ENCODE data around the gene HOOK2. TPM values are rescaled to one million over a fixed set of nuclear protein-coding genes. Genes with fewer than 3 reads are reported as not detected.

The HOOK2 gene
- total and polyA plus RNA-seq, 2 of the 13 experiments (the other 11 are each of a cell fraction or from before 2014, with no cell fraction given), result 9.2 to 12.9 TPM

GRCh38 chr19:12791345-12792050, 16.1 kb upstream of the HOOK2 start, which contains the start of gene JUNB (continued):
- TF ChIP-seq ZNF576 (CRISPR knock-in tag; IDR thresholded peaks at IDR 0.05) (no peak), ZNF770 (CRISPR knock-in tag; IDR thresholded peaks at IDR 0.05) (0 out of 2 replicates have a peak, but pooled peaks have one; percentile 14), BRCA1 (CRISPR knock-in tag; IDR thresholded peaks at IDR 0.05) (no peak; the same call in 1 of the 2 replicates), DDIT3 (CRISPR knock-in tag; IDR thresholded peaks at IDR 0.05) (no peak), SCMH1 (CRISPR knock-in tag; IDR thresholded peaks at IDR 0.05; ENCODE audit: borderline replicate concordance) (no peak), ZNF777 (CRISPR knock-in tag; IDR thresholded peaks at IDR 0.05) (peak; percentile 85), TIGD3 (CRISPR knock-in tag; IDR thresholded peaks at IDR 0.05; ENCODE audit: borderline replicate concordance) (no peak), ZKSCAN5 (CRISPR knock-in tag; IDR thresholded peaks at IDR 0.05) (no peak), TAF15 (IDR thresholded peaks at IDR 0.05; ENCODE audit: low read depth, low read length, poor library complexity, severe bottlenecking) (peak; percentile 78), ZNF431 (CRISPR knock-in tag; IDR thresholded peaks at IDR 0.05; ENCODE audit: borderline replicate concordance, low read depth) (peak; percentile 95), ZFP90 (CRISPR knock-in tag; IDR thresholded peaks at IDR 0.05; ENCODE audit: borderline replicate concordance) (no peak), MTERF4 (CRISPR knock-in tag; IDR thresholded peaks at IDR 0.05) (no peak), ZNF510 (CRISPR knock-in tag; IDR thresholded peaks at IDR 0.05; ENCODE audit: low read depth) (no peak), USF2 (IDR thresholded peaks at IDR 0.05; ENCODE audit: low read depth, low read length) (no peak), USF2 (CRISPR knock-in tag; IDR thresholded peaks at IDR 0.05; ENCODE audit: borderline replicate concordance) (no peak; the same call in 1 of the 2 replicates), TBP (CRISPR knock-in tag; IDR thresholded peaks at IDR 0.05) (no peak)

Measured in HepG2 (cell line).